ENCODE data around the gene ZFP37.
"Not testable (repeated sequence)": the region's sequence is repeated elsewhere in the genome, so short reads cannot be mapped to it uniquely, and the experiment has no call there.

The ZFP37 gene

GRCh38 chr9:113056191-113057106 lies at the start of gene ZFP37:
Gene ZFP37, minus strand, starts transcription at chr9:113056724. Its CDS starts 36 bp downstream, at chr9:113056688.
- TF ChIP-seq CTCF (IDR thresholded peaks at IDR 0.05; ENCODE audit: low read depth, low read length, missing control alignments) = no peak
- peak; percentile 92 for DNase-seq (ENCODE audit: extremely low read depth, low read depth)
- H3K4me3 ChIP-seq (replicated peaks; ENCODE audit: low read depth, low read length) = peak within 1 kb of the TSS; percentile 74

- not testable (repeated sequence) for H3K4me3 ChIP-seq (replicated peaks; ENCODE audit: low read depth, low read length); DNase-seq (ENCODE audit: extremely low read depth, low read depth)
These were observed 48.8 kb upstream of the ZFP37 start for GRCh38 chr9:113105345-113105744.

GRCh38 chr9:113095561-113095960 lies 39.0 kb upstream of the ZFP37 start:
- no peak for DNase-seq (ENCODE audit: extremely low read depth, low read depth)
- no peak overlapping the region for H3K4me3 ChIP-seq (replicated peaks; ENCODE audit: low read depth, low read length)
- TF ChIP-seq CTCF (IDR thresholded peaks at IDR 0.05; ENCODE audit: low read depth, low read length, missing control alignments) = no peak

GRCh38 chr9:113089924-113090323 lies 33.4 kb upstream of the ZFP37 start:
- not testable (repeated sequence) for DNase-seq (ENCODE audit: extremely low read depth, low read depth); H3K4me3 ChIP-seq (replicated peaks; ENCODE audit: low read depth, low read length)

GRCh38 chr9:113089143-113089505 lies 32.6 kb upstream of the ZFP37 start:
- not testable (repeated sequence) for DNase-seq (ENCODE audit: extremely low read depth, low read depth); H3K4me3 ChIP-seq (replicated peaks; ENCODE audit: low read depth, low read length)

- not testable (repeated sequence) for H3K4me3 ChIP-seq (replicated peaks; ENCODE audit: low read depth, low read length); DNase-seq (ENCODE audit: extremely low read depth, low read depth)
These were observed 32.1 kb upstream of the ZFP37 start for GRCh38 chr9:113088456-113089142.

- H3K4me3 ChIP-seq (replicated peaks; ENCODE audit: low read depth, low read length); DNase-seq (ENCODE audit: extremely low read depth, low read depth): not testable (repeated sequence)
These were observed 6.4 kb upstream of the ZFP37 start for GRCh38 chr9:113062932-113063310.

- H3K4me3 ChIP-seq (replicated peaks; ENCODE audit: low read depth, low read length); DNase-seq (ENCODE audit: extremely low read depth, low read depth): not testable (repeated sequence)
These were observed 5.9 kb upstream of the ZFP37 start for GRCh38 chr9:113062256-113062931.

- not testable (repeated sequence) for H3K4me3 ChIP-seq (replicated peaks; ENCODE audit: low read depth, low read length); DNase-seq (ENCODE audit: extremely low read depth, low read depth)
These were observed 4.7 kb upstream of the ZFP37 start for GRCh38 chr9:113061072-113061850.

GRCh38 chr9:113059581-113060284 lies 3.2 kb upstream of the ZFP37 start:
- H3K4me3 ChIP-seq (replicated peaks; ENCODE audit: low read depth, low read length) = peak overlapping the region; percentile 22
- DNase-seq (ENCODE audit: extremely low read depth, low read depth) = not testable (repeated sequence)
